Bone marrow (tissue), 2 donors: ENCODE measurements around the gene SYNJ1.
"Not testable (repeated sequence)": the region's sequence is repeated elsewhere in the genome, so short reads cannot be mapped to it uniquely, and the experiment has no call there.

ENCODE experiments used
- DNase-seq, 2 donors: peaks; one replicate each; lab custom pipeline; 2025; lab: John Stamatoyannopoulos, UW

SYNJ1 gene

DNA sequence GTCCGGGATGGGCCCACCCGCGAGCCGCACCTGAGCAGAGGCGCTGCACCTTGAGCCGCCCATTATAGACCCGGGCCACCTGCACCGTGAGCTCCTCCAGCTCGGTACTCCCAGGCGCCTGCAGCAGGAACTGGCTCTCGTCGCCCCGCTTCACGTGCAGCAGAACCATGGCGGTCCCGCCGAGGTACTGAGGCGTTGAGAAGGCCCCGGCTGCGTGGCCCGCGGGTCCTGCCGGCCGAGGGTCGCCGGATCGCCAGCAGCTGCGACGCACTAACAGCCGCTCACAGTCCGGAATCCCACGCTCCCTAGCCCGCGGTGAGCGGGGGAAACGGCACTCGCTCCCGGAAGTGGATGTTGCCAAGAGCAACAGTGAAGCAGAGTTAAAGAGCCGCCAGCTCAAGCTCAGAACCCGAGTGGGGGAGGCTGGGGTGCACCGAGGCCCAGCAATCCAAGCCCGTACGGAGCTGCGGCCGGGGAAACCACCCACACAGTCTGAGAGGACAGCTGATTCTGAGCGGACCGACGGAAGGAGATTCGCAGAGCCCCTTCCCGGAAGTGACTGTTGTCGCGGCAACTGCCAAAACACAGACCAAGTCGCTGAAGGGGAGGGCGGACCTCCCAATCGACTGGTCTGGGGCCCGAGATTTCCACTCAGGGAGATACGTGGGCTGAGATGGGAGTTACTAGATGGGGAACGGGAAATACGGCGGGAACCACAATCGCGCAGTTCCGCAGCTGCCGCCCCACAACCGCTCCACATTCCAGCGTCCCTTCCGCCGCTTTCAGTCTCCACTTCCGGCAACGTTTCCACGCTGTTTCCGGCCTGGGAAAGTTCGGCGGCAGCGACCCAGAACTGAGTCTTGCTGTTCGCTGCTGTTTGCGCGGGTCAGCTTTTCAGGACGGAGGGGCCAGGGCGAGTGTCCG is 115.5 kb downstream of the SYNJ1 start, which contains the start of gene CFAP298:
Gene CFAP298, minus strand, starts transcription at position 303 of the 924 bp plus-strand sequence. Its CDS starts 134 bp downstream, at position 169.
- DNase-seq: peak; percentile 78 to 88

DNA sequence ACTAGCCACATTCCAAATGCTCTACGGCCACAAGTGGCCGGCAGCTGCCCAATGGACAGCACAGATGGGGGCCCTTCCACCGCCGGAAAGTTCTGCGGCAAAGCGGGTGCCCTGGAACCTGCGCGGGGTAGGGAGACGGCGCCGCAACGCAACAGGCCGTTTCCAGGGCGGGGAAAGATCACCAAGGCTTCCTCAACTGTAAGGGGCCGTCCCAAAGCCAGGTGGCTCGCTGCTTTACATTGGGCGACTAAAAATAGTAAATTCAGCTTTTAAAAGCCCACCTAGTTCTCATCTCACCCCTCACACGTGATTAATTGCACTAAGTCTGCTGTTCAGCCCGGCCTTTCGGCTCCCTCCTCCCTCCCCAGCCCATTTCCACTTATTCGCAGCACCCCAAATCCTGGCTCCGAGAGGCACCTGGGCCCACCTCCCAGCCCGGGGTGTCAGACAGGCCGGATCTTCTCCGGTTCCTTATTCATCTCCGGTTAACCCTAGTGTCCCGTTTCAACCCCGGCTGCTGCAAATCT is 116.3 kb downstream of the SYNJ1 start:
- peak in 1 of 2 donors; percentile 16 for DNase-seq

GRCh38 chr21:32610940-32611339 is 116.9 kb downstream of the SYNJ1 start:
- DNase-seq: not testable (repeated sequence)

GRCh38 chr21:32608851-32609250 is 119.0 kb downstream of the SYNJ1 start:
- no peak for DNase-seq

DNA sequence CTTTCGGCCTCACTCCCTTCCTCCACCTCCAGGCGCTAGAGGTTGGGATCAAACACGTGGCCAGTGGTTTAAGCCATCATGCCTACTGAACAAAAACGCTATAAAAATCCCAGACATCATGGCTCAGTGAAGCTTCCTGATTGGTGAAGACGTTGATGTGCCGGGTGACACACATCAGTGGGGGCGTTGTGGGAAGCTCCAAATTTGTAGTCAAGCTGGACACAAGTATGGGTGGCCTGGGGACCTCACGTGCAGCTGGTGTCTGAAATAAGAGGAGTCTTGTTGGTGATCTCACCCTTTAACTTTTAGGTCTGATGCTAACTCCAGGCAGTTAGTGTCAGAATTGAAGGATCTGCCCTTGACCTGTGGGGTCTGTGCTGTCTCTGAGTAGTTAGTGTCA is 122.3 kb downstream of the SYNJ1 start:
- no peak for DNase-seq

GRCh38 chr21:32604464-32604863 is 123.3 kb downstream of the SYNJ1 start:
- no peak for DNase-seq

- DNase-seq: no peak
These were observed 124.7 kb downstream of the SYNJ1 start for GRCh38 chr21:32603131-32603530.

GRCh38 chr21:32602099-32602498 is 125.7 kb downstream of the SYNJ1 start:
- no peak for DNase-seq

- no peak for DNase-seq
These were observed 128.3 kb downstream of the SYNJ1 start for GRCh38 chr21:32599526-32599925.

GRCh38 chr21:32599091-32599490 is 128.7 kb downstream of the SYNJ1 start:
- DNase-seq: no peak

GRCh38 chr21:32597205-32597604 is 130.6 kb downstream of the SYNJ1 start:
- no peak for DNase-seq

GRCh38 chr21:32595431-32595830 is 132.4 kb downstream of the SYNJ1 start:
- DNase-seq: no peak

GRCh38 chr21:32593690-32594089 is 134.1 kb downstream of the SYNJ1 start:
- DNase-seq: no peak

DNA sequence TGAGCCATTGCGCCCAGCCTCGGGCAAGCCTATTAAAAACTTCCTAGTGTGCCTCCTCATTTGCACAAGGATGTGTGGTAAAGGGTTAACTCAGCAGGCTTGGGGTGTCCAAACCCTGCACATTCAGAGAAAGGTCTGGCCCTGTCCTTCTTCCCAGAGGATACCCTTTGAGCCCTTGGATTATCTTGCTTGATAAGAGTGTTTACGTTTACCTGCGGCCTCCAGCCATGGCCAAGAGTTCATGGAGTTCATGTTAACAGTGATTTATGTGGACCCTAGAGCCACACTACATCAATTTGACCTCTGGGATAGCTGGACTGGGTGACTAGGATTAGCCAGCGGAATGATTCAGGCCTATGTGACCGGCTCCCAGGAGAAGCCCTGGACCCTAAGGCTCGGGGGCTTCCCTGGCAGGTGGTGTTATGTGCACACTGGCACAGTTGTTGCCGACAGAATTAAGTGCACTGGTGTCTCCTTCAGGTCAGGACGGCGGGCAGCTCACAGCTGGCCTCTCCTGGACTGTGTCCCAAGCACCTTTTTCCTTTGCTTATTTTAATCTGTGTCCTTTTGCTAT is 134.8 kb downstream of the SYNJ1 start:
- DNase-seq: no peak

DNA sequence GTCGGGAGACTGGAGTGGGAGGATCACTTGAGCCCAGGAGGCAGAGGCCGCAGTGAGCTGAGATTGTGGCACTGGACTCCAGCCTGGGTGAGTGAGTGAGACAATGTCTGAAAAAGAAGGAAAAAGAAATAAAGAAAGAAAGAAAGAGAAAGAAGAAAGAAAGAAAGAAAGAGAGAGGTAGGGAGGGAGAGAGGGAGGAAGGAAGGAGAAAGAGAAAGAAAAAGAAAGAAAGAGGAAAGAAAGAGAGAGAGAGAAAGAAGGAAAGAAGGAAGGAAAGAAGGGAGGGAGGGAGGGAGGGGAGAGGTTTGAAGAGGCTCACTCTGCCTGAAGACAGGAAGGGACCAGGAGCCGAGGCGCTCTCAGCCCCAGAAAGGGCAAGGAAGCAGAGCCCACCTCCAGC is 137.7 kb downstream of the SYNJ1 start:
- DNase-seq: no peak

GRCh38 chr21:32587651-32588050 is 140.2 kb downstream of the SYNJ1 start:
- no peak for DNase-seq

- DNase-seq: no peak
These were observed 140.7 kb downstream of the SYNJ1 start for GRCh38 chr21:32587120-32587519.

GRCh38 chr21:32585970-32586369 is 141.8 kb downstream of the SYNJ1 start:
- DNase-seq: no peak

DNA sequence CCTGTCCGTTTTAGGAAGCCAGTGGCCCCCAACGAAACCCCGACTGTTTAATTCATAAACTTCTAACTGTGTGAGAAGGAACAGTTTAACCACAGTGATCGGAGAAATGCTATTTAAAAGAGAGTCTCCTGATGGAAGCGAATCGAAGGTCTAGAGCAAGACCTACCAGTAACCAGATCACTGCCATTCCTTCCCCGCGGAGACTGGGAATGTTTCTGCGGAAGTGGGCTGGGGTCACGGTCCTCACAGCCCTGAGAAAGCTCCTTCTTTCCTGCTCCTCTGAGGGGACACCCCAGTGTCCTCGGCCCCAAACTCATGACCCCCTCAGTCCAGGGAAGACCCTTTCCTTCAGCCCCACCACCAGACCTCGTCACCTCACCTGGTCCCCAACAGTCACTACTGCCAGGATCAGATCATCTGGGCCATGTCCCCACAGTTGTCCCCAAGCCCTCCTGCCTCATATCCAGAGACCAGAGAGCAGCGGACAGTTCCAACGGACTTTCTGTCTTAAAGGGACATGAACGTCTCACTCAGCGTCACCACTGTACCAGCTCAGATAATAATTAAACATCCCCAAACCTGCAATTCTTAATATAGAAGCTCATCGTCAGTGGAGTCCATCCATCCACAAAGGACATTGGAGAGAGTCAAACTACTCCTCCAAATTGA is 142.6 kb downstream of the SYNJ1 start, which contains the start of gene TCP10L:
Gene TCP10L, minus strand, starts transcription at position 482 of the 669 bp plus-strand sequence. CDS start 1,219 bp downstream, outside the sequence.
- no peak for DNase-seq

DNA sequence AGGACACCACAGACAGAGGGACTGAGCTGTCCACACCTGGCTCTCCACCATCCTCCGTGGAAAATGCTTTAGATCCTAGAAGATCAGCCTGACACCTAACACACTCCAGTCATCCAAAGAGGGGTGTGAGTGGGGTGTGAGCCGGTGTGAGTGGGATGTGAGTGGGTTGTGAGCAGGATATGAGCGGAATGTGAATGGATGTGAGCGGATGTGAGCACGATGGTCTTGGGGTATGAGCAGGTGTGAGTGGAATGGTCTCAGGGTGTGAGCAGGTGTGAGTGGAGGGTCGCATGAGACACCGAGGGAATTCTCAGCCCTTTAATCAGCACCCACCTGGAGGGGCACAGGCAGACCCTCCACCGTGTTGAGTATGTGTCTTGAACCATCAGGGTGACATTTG is 143.3 kb downstream of the SYNJ1 start:
- no peak for DNase-seq

- no peak for DNase-seq
These were observed 146.1 kb downstream of the SYNJ1 start for GRCh38 chr21:32581732-32582131.

- no peak for DNase-seq
These were observed 146.9 kb downstream of the SYNJ1 start for GRCh38 chr21:32580949-32581348.
